ELR (cell line): ENCODE results near the gene NFYC.
A peak's percentile ranks its signal among the peaks of the same experiment; 100 is the strongest.
"Not testable (repeated sequence)": the region's sequence is repeated elsewhere in the genome, so short reads cannot be mapped to it uniquely, and the experiment has no call there.

Source experiments
- DNase-seq: peaks from one replicate; pipeline ENCODE4 v3.0.0-alpha.2; 2015; ENCODE audit warnings: low read depth

NFYC gene

DNA sequence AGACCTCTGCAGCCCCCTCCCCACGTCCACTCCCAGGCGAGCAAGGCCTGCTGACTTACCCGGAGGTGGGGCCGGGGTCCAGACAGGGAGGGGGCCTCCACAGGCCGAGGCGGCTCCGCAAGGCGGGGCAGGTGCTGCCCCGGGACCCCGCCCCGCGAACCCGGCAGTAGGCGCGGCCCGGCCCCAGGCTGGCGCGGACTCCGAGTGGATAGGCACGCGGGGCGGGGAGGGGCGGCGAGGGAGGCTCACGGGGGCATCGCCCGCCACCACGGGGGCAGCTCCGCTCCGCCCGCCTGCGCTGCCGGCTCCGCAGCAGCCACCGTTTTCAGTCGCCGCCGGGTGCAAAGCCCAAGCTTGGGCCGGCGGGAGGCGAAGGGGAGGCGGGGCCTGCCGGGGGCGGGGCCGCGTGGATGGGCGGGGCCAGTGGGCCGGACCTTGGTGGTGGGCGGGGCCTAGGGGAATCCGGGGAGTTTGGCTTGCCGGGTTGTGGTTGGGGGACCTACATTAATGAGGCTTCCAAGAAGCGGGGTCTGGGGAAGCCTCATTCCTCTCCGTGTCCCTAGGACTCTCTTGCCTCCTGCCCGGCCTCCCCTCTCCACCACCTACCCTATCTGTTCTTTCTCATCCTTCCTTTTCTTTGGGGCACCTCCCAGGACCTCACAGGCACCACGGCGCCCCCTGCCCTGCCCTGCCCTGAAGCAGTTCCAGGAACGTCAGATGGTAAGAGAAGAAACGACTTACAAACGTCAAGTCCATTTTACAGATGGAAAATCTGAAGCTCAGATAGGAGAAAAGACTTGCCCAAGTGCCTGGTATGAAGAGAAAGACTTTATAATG is 26.0 kb upstream of the NFYC start, which contains the start of gene RIMS3:
Gene RIMS3 (minus strand): TSS at position 348 of the 837 bp plus-strand sequence. CDS start 23,757 bp downstream, outside the sequence.
- peak; percentile 64 for DNase-seq

DNA sequence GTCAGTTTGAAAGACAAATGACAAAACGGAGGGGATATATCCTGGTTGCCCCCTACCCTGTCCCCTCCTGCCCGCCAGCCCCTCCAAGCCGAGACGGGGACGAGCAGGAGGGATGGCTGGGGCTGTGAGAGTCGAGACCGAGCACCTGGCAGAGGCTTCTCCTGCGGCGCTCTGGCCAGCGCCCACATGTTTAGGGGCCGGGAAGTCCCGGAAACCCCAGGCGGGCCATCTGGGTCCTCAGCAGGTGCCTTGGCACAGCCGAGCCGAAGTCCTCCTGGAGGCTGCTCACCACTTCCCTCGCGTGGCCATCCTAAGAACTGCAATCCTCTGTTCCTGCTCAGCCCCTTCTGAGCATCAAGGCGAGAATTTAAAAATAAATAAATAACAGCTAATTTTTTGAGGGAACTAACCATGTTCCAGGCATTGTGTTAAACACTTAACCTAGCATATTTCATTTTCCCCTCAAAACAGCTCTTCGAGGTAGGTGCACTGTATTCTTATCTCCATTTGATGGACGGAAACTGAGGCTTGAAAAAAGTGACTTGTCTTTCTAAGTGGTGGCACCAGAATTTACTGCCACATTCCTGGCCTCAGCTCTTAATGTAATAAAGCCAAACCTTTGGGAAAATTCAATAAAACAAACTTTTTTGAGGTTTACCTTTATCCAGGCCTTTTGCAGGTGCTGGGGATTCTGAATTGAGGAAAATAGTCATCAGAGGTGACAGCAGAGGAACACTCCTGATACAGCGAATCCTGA is 22.6 kb upstream of the NFYC start:
- DNase-seq: peak; percentile 76

DNA sequence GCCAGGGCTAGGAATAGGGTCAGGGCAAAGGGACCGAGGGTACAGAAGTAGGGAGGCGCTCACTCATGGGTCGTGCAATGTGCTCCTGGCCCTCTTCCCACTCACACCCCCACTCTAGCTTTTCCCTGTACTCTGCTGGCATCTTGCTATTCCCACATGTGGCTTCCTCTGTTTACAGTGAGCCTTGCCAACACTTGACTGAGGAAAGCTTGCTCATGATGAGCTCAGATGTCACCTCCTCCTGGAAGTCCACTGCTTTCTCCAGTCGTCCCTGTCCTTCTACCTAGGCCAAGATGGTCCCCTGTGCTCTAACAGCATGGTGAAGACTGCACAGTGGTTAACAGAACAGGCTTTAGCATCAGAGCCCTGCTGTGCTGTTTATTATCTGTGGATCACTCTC is 18.1 kb upstream of the NFYC start:
- DNase-seq: peak; percentile 34

DNA sequence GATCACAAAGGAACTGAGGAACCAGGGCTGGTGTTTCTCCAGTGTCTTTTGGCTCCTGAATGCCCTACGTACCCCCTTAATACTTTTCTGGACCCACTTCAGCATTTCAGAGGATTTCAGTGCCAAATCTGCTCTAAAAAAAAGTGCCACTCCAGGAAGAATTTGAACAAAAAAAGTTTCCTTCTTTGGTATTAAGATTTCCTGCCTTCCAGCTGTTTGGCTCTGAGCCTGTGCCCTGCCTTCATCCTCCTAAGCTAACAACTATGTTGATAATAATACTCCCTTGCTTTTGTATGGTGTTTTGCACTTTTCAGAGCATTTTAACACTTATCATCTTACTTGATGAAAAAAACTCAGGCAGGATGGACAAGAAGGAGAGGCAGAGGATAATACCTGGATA is 15.0 kb upstream of the NFYC start:
- no peak for DNase-seq

DNA sequence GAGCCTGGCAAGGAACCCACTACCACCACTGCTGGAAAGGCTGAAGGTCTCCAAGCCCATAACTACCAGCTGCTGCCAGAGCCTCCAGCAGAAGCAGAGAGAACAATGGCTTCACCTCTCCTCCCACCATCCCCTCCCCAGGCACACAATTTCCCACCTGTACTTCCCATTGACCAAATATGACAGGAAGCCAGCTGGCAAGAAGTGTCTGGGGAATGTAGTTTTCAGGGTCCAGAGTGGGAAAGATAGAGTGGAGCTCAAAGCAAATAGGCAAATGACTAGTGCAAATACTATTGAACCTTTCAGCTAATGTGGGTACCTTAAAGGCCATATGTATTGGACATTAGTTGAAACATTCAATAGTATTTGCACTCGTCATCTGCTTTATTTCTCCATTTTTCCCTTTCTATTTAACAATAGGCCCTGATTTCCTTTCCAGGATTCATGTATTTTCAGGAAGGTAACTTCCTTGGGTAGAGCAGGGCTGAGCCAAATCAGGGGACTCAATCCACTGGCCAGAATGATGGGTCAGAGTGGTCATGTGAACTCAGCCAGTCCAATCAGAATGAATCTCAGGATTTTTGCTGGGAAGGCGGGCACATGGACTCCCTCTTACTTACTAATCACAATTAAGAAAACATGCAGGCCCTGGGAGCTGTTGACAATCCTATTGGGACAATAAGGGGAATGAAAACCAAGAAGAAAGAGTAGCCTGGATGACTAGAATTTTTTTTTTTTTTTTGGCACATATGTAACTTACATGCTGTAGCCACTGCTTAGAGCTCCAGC is 12.1 kb upstream of the NFYC start:
- DNase-seq: no peak

DNA sequence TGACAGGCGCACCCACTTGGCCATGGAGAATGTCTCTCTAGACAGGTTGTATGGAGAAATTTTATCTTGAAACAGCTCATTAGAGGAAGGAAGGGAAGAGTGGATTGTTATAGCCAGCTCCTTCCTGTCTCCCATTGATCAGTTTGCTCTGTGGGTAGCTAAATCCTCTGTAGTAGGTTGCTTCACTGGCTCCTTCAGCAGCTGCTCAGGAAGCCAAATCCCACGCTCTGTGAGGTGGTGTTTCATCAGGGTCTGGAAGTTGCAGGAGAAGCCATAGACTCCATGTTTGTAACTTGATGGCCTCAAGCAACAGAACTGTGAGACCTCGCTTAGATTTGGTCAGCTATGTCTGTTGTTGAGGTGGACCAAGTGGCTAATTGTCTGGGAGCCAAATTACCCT is 6.8 kb upstream of the NFYC start:
- no peak for DNase-seq

DNA sequence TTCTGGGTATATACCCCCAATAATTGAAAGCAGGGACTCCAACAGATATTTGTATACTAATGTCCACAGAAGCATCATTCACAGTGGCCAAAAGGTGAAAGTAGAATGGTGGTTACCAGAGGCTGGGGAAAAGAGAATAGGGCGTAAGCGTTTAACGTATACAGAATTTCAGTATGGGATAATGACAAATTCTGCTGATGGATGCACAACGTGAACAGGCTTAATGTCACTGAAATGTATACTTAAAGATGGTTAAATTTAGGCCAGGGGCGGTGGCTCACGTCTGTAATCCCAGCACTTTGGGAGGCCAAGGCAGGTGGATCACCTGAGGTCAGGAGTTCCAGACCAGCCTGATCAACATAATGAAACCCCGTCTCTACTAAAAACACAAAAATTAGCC is 4.4 kb upstream of the NFYC start:
- DNase-seq: no peak

DNA sequence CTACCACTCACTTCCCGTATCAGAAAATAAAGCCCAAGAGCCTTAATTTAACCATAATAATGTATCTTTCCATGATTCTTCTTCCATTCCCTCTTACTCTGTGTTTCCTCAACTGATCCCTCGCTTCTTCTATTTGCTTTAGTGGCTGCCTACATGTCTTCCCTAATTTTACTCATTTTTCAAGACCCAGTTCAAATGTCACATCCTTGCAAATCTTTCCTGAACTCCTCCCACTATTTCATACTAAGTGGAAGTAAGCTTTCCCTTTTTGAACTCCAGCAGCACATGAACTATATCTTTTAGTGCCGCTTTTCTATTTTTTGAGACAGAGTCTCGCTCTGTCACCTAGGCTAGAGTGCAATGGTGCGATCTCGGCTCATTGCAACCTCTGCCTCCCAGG is 3.8 kb upstream of the NFYC start:
- DNase-seq: no peak

DNA sequence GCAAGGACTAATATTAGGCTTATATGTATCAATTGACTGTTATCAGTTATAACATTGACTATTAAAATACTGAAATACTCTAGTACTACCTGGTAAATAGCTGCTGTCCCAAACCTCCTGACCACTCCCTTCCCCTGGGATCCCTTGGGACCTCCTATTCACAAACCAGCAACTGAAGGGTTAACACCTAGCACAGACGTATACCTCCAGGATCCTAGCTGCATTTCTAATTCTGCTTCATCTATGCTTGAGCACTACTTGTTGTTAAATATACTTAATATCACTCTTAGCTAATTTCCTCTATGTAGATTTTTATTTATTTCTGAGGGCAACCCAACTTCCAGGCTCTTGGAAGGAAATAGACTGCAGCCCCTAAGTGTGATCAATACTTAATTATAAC is 1.8 kb upstream of the NFYC start:
- DNase-seq: no peak

DNA sequence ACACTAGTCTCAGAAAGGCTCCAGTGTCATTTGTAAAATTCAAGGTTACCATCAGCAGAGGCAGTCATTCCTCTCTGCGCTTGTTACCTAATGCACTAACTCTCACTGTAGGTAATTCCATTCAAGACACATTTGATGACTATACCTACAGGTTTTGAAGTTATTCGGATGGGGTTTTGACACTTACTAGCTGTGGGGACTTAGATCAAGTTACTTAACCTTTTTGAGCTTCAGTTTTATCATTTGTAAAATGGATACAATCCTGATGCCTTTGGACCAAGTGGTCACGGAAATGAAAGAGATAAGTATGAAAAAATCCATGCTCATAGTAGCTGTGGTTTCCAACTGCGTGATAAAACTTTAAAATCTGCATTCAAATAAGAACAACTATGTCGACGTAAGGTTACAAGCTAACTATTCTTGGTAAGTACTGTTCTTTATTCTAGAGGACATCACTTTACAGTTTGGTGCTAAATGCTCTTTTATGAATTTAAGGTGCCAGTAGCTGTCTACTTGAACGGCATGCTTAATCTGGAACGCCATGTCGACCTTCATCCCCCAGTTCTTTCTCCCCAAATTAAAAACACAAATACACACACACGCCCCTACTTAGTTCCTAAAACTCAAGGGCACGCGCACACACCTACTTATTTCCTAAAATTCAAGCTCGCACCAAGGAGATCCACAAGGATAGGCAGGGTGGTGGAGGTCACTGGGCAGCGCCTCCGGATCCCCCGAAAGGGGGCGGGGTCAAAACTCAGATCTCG is 550 bp upstream of the NFYC start:
- DNase-seq: peak; percentile 23

DNA sequence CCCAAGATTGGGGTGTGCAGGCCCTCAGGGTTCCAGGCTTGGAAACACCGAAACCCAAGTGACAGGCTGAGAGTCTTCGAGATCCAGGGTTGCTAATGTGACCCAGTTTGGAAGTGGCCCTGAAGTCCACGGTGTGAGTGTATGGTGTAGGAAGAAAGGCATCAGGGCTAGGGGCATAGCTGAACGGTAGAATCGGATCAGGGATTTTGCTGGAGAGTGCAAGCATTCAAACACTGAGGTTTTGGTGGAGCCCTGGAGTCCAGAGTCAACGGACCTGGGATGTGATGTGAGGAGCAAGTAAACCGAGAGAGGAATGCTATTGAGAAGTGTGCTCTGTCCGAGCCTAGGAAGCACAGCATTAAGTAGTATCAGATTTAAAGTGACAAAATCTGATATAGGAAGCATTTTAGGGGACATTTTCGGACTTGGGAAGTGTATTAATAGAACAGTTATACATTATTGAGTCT is 958 bp downstream of the NFYC start:
- no peak for DNase-seq

DNA sequence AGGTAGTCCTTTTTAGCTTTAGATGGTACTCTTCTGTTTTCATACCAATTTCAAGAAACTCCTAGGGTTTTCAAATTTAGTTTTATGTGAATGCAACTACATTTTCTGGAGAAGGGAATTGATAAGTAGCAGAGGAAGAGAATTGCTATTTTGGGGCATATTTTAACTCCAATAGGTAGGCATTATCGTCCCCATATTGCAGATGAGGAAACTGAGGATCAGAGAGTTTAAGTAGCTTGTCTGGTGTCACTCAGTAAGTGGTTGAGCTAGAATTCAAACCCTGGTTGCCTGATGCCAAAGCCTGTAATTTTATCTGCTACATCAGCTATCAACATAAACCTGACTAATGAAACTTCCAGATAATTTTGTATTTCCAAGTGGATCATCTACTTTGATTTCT is 1.9 kb downstream of the NFYC start:
- DNase-seq: no peak

DNA sequence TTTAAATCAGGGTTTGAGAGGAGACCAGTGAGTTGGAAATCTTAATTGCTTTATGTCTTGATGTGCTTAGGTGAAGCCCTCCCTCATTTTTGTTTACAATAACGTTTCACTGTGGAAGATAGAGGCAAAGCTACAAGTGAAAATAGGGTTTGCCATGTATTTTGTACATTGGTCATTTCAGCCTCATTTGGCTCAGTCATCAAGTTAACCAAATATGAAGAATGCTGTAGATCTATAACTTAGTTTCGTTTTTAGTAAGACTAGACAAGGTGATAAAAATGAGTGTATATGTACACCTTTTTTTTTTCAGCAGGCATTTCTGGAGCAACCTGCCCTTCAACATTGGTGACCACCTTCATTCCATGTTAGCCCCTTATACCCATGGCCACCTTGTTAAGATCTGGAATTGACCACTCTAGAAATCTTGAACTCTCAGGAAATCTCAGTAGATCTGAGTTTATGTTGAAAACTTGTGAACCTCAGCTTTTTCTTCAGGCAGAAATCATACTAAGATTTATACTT is 2.9 kb downstream of the NFYC start:
- DNase-seq: no peak

DNA sequence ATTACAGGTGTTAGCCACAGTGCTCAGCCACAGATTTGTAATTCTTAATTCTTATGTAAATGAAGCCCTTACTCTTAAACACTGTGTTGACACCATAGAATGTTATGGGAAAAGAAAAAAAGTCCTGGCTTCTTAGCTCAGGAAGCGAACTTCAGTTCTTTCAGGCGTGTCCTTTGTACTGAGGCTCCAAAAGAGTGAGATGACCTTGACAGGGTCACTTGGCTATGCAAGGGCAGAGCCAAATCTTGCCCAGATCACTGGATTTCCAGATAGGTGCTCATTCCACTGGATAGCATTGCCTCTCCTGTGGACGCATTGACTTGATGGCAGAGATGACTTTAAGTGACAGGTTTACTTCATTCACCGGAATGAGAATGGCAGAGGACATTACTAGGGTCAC is 4.8 kb downstream of the NFYC start:
- DNase-seq: no peak

DNA sequence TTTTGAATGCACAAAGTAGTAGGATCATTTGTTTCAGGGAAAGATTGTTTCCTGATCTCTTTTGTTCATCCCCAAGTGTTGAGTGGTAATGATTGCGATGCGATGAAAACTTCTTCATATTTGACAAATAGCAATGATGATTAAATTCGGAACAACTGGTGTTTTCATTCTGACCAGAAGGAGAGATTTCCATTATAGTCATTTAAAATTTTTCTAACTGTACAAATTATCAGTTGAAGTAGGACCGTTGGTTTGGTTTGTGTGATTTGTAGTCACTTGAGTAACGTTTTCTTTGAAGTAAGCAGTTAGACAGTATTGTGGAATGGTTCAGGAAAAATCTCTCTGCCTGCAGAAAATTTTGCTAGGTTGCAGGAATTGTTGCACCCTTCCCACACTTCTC is 5.9 kb downstream of the NFYC start:
- no peak for DNase-seq

DNA sequence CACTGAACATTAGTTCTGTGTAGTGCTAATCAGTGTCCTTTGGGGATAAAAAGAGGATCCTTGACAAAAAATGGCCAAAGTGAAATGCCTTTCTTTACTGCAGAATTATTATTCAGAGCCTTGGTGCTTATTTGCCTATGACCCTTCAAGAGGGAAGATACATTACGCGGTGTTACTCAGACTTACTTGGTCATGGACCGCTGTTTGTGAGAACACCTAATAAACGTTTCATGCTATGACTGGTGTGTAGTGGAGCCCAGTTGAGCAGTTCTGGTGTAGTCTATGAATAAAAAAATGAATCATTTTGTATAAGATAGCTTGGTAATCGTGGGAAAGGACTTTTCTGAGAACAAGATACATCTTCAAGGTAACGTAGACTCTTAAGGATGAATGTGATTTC is 8.3 kb downstream of the NFYC start:
- DNase-seq: peak; percentile 27

DNA sequence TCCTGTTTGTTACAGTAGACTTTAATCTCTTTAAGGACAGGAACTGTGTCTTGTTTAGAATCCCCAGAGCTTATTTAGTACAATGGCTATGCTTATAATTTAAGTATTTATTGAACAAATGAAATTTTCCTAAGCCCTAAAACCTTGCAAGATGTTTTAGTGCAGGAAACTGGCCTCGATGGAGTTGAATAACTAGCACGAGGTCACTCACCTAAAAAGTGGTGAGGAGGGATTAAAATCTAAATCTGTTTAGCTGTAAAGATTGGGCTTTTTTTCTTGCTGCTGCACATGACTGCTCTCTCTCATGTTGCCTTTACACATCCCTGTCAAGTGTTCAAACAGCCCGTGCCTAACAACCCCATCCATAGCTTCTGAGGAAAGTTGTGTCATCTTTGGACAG is 10.2 kb downstream of the NFYC start:
- no peak for DNase-seq

DNA sequence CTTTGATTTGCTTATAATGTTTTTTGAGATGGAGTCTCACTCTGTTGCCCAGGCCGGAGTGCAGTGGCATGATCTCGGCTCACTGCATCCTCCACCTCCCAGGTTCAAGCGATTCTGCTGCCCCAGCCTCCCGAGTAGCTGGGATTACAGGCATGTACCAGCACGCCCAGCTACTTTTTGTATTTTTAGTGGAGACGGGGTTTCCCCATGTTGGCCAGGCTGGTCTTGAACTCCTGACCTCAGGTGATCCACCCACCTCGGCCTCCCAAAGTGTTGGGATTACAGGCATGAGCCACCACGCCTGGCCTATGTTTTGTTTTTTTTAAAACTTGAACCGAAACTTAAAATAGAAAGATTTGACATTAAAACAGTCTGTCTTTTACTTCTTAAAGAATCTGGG is 11.3 kb downstream of the NFYC start:
- not testable (repeated sequence) for DNase-seq

DNA sequence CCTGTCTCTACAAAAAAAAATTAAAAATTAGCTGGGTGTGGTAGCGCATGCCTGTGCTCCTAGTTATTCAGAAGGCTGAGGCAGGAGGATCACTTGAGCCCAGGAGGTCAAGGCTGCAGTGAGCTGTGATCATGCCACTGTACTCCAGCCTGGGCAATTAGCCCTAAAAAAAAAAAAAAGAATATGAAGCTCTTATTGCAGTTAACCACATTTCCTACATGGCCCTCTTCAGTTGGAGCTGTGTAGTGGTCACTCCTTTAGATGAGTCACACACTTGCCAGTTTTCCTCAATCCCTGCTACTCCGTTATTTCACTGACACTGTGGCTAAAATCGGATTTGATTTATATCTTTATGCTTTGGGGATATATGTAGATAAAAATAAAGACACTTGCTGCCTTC is 11.8 kb downstream of the NFYC start:
- peak; percentile 90 for DNase-seq

DNA sequence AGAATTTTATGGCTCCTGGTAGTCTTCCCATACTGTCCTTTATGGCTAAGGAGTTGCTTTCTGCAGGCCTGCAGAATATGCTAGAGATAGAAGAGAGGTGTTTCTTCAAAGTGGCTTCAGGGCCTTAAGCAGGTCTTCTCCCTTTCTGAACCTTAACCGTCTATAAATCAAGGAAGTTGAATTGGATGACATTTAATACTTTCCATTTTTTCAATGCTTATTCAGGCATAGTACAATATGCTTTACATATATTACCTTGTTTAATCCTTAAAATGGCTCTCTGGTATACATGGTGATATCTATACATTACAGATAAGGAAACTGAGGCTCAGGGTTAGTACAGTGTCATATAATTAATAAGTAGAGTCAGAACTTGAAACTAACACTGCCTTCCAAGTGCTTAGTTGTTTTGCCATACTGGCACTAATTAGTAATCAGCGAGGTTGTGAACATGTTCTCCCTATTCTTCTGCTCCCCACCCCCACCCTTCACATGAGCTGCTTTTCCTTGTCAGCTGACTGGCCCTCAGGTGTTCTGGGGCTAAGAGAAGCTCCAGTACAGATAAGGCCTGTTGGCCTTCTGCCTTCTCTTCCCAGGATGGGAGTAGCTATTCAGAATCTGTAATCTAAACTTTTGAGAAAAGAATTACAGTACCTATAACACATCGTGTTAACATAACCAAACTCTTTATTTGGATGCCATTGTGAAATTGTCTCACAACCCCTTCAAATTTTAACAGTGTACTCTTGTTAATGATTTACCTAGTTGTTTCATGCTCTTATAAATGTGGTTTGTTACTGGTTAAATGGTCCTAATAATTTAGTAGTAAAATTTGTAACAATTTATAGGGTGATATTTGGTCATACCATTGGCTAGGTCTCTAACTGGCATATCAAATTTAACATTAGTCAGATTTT is 13.6 kb downstream of the NFYC start:
- no peak for DNase-seq
